Duodenal mucosa (tissue), 2 donors: ENCODE measurements around the gene CSNK2A1.
A peak's percentile ranks its signal among the peaks of the same experiment; 100 is the strongest.
"Not testable (repeated sequence)": the region's sequence is repeated elsewhere in the genome, so short reads cannot be mapped to it uniquely, and the experiment has no call there.

ENCODE experiments used
- H3K27ac ChIP-seq: one replicate; pipeline ENCODE4 v1.7.0; 2013; ENCODE audit warnings: low read depth, low read length
- H3K27me3 ChIP-seq, 2 donors: one replicate each; pipeline ENCODE4 v1.7.0; 2013; ENCODE audit warnings: low read length in 2 of 2, control low read depth in 1 of 2; ENCODE audit not compliant: insufficient read depth in 2 of 2, control insufficient read depth in 1 of 2
- H3K36me3 ChIP-seq, 2 donors: one replicate each; pipeline ENCODE4 v1.7.0; 2013; ENCODE audit warnings: low read length in 2 of 2, control low read depth in 1 of 2; ENCODE audit not compliant: insufficient read depth in 2 of 2, control insufficient read depth in 1 of 2
- H3K4me1 ChIP-seq, 2 donors: one replicate each; pipeline ENCODE4 v1.7.0; 2013; ENCODE audit warnings: low read length in 2 of 2, control low read depth in 1 of 2; ENCODE audit not compliant: insufficient read depth in 2 of 2, control insufficient read depth in 1 of 2
- H3K4me3 ChIP-seq, 2 donors: one replicate each; pipeline ENCODE4 v1.7.0; 2013; ENCODE audit warnings: low read length in 2 of 2, low read depth in 1 of 2
- H3K9ac ChIP-seq, 2 donors: one replicate each; pipeline ENCODE4 v1.7.0; 2013; ENCODE audit warnings: low read length in 2 of 2, low read depth in 1 of 2
- H3K9me3 ChIP-seq, 2 donors: one replicate each; pipeline ENCODE4 v1.7.0; 2013; ENCODE audit warnings: low read length in 2 of 2, control low read depth in 1 of 2; ENCODE audit not compliant: control insufficient read depth in 1 of 2

CSNK2A1 gene

GRCh38 chr20:462199-462991 lies 81.2 kb downstream of the CSNK2A1 start, which contains the start of gene TBC1D20:
TBC1D20 (minus strand) TSS chr20:462533; CDS start chr20:462405, 128 bp downstream.
- Histone ChIP-seq H3K9ac (peak within 1 kb of the TSS; percentile 90 to 91), H3K27me3 (no peaks in the 10 kb centered on the region), H3K36me3 (no peaks in the 10 kb centered on the region), H3K27ac (peak within 1 kb of the TSS; percentile 80), H3K4me1 (peaks cover 17 to 30% of the 10 kb centered on the region in 2 donors), H3K9me3 (peaks cover 0 to under 1% of the 10 kb centered on the region in 2 donors), H3K4me3 (peak within 1 kb of the TSS; percentile 92 to 94)

GRCh38 chr20:461254-462198 lies 82.1 kb downstream of the CSNK2A1 start:
- H3K36me3 ChIP-seq: no peaks in the 10 kb centered on the region
- no peaks in the 10 kb centered on the region for H3K27me3 ChIP-seq
- no peaks in the 10 kb centered on the region for H3K9me3 ChIP-seq
- H3K27ac ChIP-seq: peak overlapping the region; percentile 80
- peak overlapping the region; percentile 92 to 94 for H3K4me3 ChIP-seq
- H3K4me1 ChIP-seq: peaks cover 17 to 30% of the 10 kb centered on the region in 2 donors
- peak overlapping the region; percentile 90 to 91 for H3K9ac ChIP-seq

- Histone ChIP-seq H3K27ac (no peak overlapping the region), H3K27me3 (no peaks in the 10 kb centered on the region), H3K9me3 (no peaks in the 10 kb centered on the region), H3K9ac (no peak overlapping the region), H3K36me3 (no peaks in the 10 kb centered on the region), H3K4me1 (peaks cover 17 to 30% of the 10 kb centered on the region in 2 donors), H3K4me3 (peak overlapping the region in 1 of 2 donors; percentile 94)
Measured at GRCh38 chr20:460707-461106, 82.9 kb downstream of the CSNK2A1 start.

GRCh38 chr20:460180-460579 lies 83.4 kb downstream of the CSNK2A1 start:
- H3K9ac ChIP-seq: no peak overlapping the region
- no peaks in the 10 kb centered on the region for H3K9me3 ChIP-seq
- no peaks in the 10 kb centered on the region for H3K27me3 ChIP-seq
- no peak overlapping the region for H3K27ac ChIP-seq
- H3K4me1 ChIP-seq: peaks cover 17 to 30% of the 10 kb centered on the region in 2 donors
- no peaks in the 10 kb centered on the region for H3K36me3 ChIP-seq
- peak overlapping the region in 1 of 2 donors; percentile 94 for H3K4me3 ChIP-seq

GRCh38 chr20:458776-459175 lies 84.8 kb downstream of the CSNK2A1 start:
- Histone ChIP-seq H3K27ac (no peak overlapping the region), H3K36me3 (no peaks in the 10 kb centered on the region), H3K4me1 (peaks cover 17 to 30% of the 10 kb centered on the region in 2 donors), H3K9me3 (no peaks in the 10 kb centered on the region), H3K27me3 (no peaks in the 10 kb centered on the region), H3K4me3 (no peak overlapping the region), H3K9ac (no peak overlapping the region)

- no peak overlapping the region for H3K9ac ChIP-seq
- no peaks in the 10 kb centered on the region for H3K9me3 ChIP-seq
- no peak overlapping the region for H3K4me3 ChIP-seq
- peaks cover under 1 to 7% of the 10 kb centered on the region in 2 donors for H3K4me1 ChIP-seq
- no peaks in the 10 kb centered on the region for H3K27me3 ChIP-seq
- H3K36me3 ChIP-seq: no peaks in the 10 kb centered on the region
- no peak overlapping the region for H3K27ac ChIP-seq
Measured at GRCh38 chr20:454951-455350, 88.6 kb downstream of the CSNK2A1 start.

- not testable (repeated sequence) for H3K9ac ChIP-seq, H3K4me3 ChIP-seq, H3K36me3 ChIP-seq, H3K27me3 ChIP-seq, H3K9me3 ChIP-seq, H3K27ac ChIP-seq, H3K4me1 ChIP-seq
Measured at GRCh38 chr20:452021-452420, 91.6 kb downstream of the CSNK2A1 start.

- no peak overlapping the region for H3K9ac ChIP-seq
- H3K4me1 ChIP-seq: no peaks in the 10 kb centered on the region
- H3K36me3 ChIP-seq: peaks cover 13 to 56% of the 10 kb centered on the region in 2 donors
- H3K9me3 ChIP-seq: no peaks in the 10 kb centered on the region
- H3K27ac ChIP-seq: no peak overlapping the region
- no peak overlapping the region for H3K4me3 ChIP-seq
- no peaks in the 10 kb centered on the region for H3K27me3 ChIP-seq
Measured at GRCh38 chr20:445514-446336, 97.9 kb downstream of the CSNK2A1 start.

- Histone ChIP-seq H3K4me3 (no peak overlapping the region), H3K36me3 (peaks cover 21 to 64% of the 10 kb centered on the region in 2 donors), H3K4me1 (no peaks in the 10 kb centered on the region), H3K9ac (no peak overlapping the region), H3K9me3 (no peaks in the 10 kb centered on the region), H3K27ac (no peak overlapping the region), H3K27me3 (no peaks in the 10 kb centered on the region)
Measured at GRCh38 chr20:444862-445426, 98.6 kb downstream of the CSNK2A1 start.
